T-helper 9 cell (primary cell): ENCODE data around the gene GRIK5.

Source experiments
- DNase-seq: peaks from one replicate; pipeline ENCODE4 v3.0.0-alpha.2; 2020

GRIK5 gene

GRCh38 chr19:42075616-42076379, 5.8 kb upstream of the GRIK5 start, which contains the start of gene ZNF574:
ZNF574 (plus strand) TSS chr19:42076166; CDS start chr19:42078607, 2,441 bp downstream.
- DNase-seq, result peak; percentile 94

- no peak for DNase-seq
Observed at GRCh38 chr19:42075364-42075615, 5.3 kb upstream of the GRIK5 start.

- DNase-seq, result no peak
Observed at GRCh38 chr19:42074513-42075363, 4.7 kb upstream of the GRIK5 start.

GRCh38 chr19:42071247-42071646, 1.2 kb upstream of the GRIK5 start:
- no peak for DNase-seq

- DNase-seq, result no peak
Observed at GRCh38 chr19:42068756-42069571, 1.0 kb downstream of the GRIK5 start.

- no peak for DNase-seq
Observed at GRCh38 chr19:42068361-42068755, 1.6 kb downstream of the GRIK5 start.

- DNase-seq, result no peak
Observed at GRCh38 chr19:42067315-42067888, 2.6 kb downstream of the GRIK5 start.

- no peak for DNase-seq
Observed at GRCh38 chr19:42066075-42066754, 3.8 kb downstream of the GRIK5 start.

- DNase-seq, result no peak
Observed at GRCh38 chr19:42065511-42065910, 4.5 kb downstream of the GRIK5 start.

GRCh38 chr19:42065051-42065450, 5.0 kb downstream of the GRIK5 start:
- DNase-seq, result no peak

GRCh38 chr19:42064432-42064831, 5.6 kb downstream of the GRIK5 start:
- no peak for DNase-seq

GRCh38 chr19:42062381-42062780, 7.6 kb downstream of the GRIK5 start:
- DNase-seq, result no peak

- no peak for DNase-seq
Observed at GRCh38 chr19:42060117-42060516, 9.9 kb downstream of the GRIK5 start.

GRCh38 chr19:42059196-42059595, 10.8 kb downstream of the GRIK5 start:
- DNase-seq, result no peak

GRCh38 chr19:42057846-42058245, 12.2 kb downstream of the GRIK5 start:
- no peak for DNase-seq

- DNase-seq, result no peak
Observed at GRCh38 chr19:42054205-42054604, 15.8 kb downstream of the GRIK5 start.

- no peak for DNase-seq
Observed at GRCh38 chr19:42053037-42053935, 16.7 kb downstream of the GRIK5 start.

- no peak for DNase-seq
Observed at GRCh38 chr19:42052241-42052863, 17.7 kb downstream of the GRIK5 start.

GRCh38 chr19:42051166-42052115, 18.6 kb downstream of the GRIK5 start:
- no peak for DNase-seq

GRCh38 chr19:42048992-42049391, 21.0 kb downstream of the GRIK5 start:
- DNase-seq, result no peak
